Gastroesophageal sphincter (tissue), 3 donors: ENCODE data around the gene PLXDC2.

Experiments
- EP300 ChIP-seq: sonication (generic); formaldehyde crosslinking; IDR thresholded peaks from one replicate; pipeline ENCODE4 v1.6.1; 2017; ENCODE audit warnings: antibody characterized with exemption, mild to moderate bottlenecking
- POLR2A ChIP-seq, 2 donors: fragments of 450-650 bp; IDR thresholded peaks; one replicate each; pipeline ENCODE4 v1.6.1; 2017; ENCODE audit warnings: antibody characterized with exemption in 2 of 2, mild to moderate bottlenecking in 2 of 2, moderate library complexity in 1 of 2
- POLR2AphosphoS5 ChIP-seq: sonication (generic); formaldehyde crosslinking; IDR thresholded peaks from one replicate; pipeline ENCODE4 v1.6.1; 2017; ENCODE audit warnings: antibody characterized with exemption
- TF ChIP-seq, protein P1 (sequence below), 4 experiments: fragments of 200-600 bp in 2 of 4; fragments of 450-650 bp in 2 of 4; sonication (generic) in 1 of 4; IDR thresholded peaks; one replicate each; pipeline ENCODE4 v1.5.1; 2017 to 2019; ENCODE audit warnings: antibody characterized with exemption in 4 of 4, mild to moderate bottlenecking in 2 of 4, moderate library complexity in 2 of 4

DNA sequence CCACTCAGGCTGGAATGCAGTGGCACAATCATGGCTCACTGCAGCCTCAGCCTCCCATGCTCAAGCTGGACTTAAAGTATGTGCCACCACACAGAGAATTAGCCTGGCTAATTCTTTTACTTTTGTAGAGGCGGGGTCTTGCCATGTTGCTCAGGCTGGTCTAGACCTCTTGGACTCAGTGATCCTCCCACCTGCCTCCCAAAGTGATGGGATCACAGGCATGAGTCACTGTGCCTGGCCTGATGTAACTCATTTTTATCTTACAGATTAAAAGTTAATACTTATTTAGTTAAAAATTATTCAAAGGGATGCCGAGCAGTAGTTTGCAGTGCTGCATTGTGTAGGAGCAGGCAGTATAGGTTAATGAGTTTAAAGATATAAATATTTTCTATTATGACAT, 12.6 kb upstream of the PLXDC2 start:
- TF ChIP-seq POLR2AphosphoS5, result no peak
- TF ChIP-seq, protein P1, sequence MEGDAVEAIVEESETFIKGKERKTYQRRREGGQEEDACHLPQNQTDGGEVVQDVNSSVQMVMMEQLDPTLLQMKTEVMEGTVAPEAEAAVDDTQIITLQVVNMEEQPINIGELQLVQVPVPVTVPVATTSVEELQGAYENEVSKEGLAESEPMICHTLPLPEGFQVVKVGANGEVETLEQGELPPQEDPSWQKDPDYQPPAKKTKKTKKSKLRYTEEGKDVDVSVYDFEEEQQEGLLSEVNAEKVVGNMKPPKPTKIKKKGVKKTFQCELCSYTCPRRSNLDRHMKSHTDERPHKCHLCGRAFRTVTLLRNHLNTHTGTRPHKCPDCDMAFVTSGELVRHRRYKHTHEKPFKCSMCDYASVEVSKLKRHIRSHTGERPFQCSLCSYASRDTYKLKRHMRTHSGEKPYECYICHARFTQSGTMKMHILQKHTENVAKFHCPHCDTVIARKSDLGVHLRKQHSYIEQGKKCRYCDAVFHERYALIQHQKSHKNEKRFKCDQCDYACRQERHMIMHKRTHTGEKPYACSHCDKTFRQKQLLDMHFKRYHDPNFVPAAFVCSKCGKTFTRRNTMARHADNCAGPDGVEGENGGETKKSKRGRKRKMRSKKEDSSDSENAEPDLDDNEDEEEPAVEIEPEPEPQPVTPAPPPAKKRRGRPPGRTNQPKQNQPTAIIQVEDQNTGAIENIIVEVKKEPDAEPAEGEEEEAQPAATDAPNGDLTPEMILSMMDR (IDR thresholded peaks at IDR 0.05), result no peak
- TF ChIP-seq POLR2A (IDR thresholded peaks at IDR 0.05), result no peak
- no peak for TF ChIP-seq EP300
